Fibroblast of lung (primary cell): ENCODE data around the gene WDR43.

Experiments used
- CTCF ChIP-seq, 2 donors: IDR thresholded peaks in 1 of 2; conservative IDR thresholded peaks in 1 of 2; 1 replicate in 1 of 2; 2 replicates in 1 of 2; pipeline ENCODE4 v1.5.1; 2011 to 2012; ENCODE audit warnings: low read length in 2 of 2, control low read depth in 1 of 2, inconsistent platforms in 1 of 2, low read depth in 1 of 2, mild to moderate bottlenecking in 1 of 2
- EZH2 ChIP-seq: IDR thresholded peaks from 2 replicates; pipeline ENCODE4 v1.5.1; 2012; ENCODE audit warnings: low read length, control low read depth, mild to moderate bottlenecking; ENCODE audit errors: missing control alignments

- TF ChIP-seq CTCF (conservative IDR thresholded peaks at IDR 0.05 in 1 of 2, IDR thresholded peaks at IDR 0.05 in 1 of 2; ENCODE audit: low read depth in 1 of 2, low read length in 2 of 2) (no peak), EZH2 (no peak)
Observed at GRCh38 chr2:28927469-28927868, 33.0 kb downstream of the WDR43 start.
